ENCODE measurements around the gene SMARCAL1. TPM values are rescaled to one million over a fixed set of nuclear protein-coding genes. Genes with fewer than 3 reads are reported as not detected.

Gene SMARCAL1
- total RNA-seq, 2 experiments from 2014 or later: 25.0 to 28.4 TPM

GRCh38 chr2:216392018-216392562 is 20.2 kb upstream of the SMARCAL1 start:
- ChIA-PET CTCF (no interaction called here), POLR2A (no interaction called here)

GRCh38 chr2:216392945-216393840 is 19.1 kb upstream of the SMARCAL1 start:
- CTCF ChIA-PET: no interaction called here
- POLR2A ChIA-PET: no interaction called here

GRCh38 chr2:216394881-216395280 is 17.4 kb upstream of the SMARCAL1 start:
- ChIA-PET POLR2A (no interaction called here), CTCF (no interaction called here)

- ChIA-PET POLR2A (no interaction called here), CTCF (no interaction called here)
Measured at GRCh38 chr2:216399621-216400020, 12.7 kb upstream of the SMARCAL1 start.

- POLR2A ChIA-PET: no interaction called here
Measured at GRCh38 chr2:216402751-216403150, 9.5 kb upstream of the SMARCAL1 start.

GRCh38 chr2:216404010-216404618 is 8.2 kb upstream of the SMARCAL1 start:
- ChIA-PET CTCF (interaction anchor here (0.7 to 2.8 kb wide), 10 partner anchors 14 to 1880 kb away, joined by 3 to 8 read pairs (median 4); partner anchors contain the start of gene XRCC5), POLR2A (no interaction called here)

More at GRCh38 chr2:216402751-216403150, 9.5 kb upstream of the SMARCAL1 start:
- CTCF ChIA-PET: no interaction called here

- POLR2A ChIA-PET: no interaction called here
- CTCF ChIA-PET: interaction anchor here (2.8 kb wide), 1 partner anchor 12 kb away, joined by 8 read pairs; no protein-coding TSS in a partner anchor
Measured at GRCh38 chr2:216405588-216405987, 6.7 kb upstream of the SMARCAL1 start.

GRCh38 chr2:216406826-216407225 is 5.5 kb upstream of the SMARCAL1 start:
- CTCF ChIA-PET: interaction anchor here (2.8 kb wide), 1 partner anchor 11 kb away, joined by 8 read pairs; no protein-coding TSS in a partner anchor
- POLR2A ChIA-PET: no interaction called here

GRCh38 chr2:216408426-216409290 is 3.6 kb upstream of the SMARCAL1 start:
- CTCF ChIA-PET: interaction anchor here (0.6 kb wide), 1 partner anchor 373 kb away, joined by 3 read pairs; no protein-coding TSS in a partner anchor

GRCh38 chr2:216410550-216410949 is 1.7 kb upstream of the SMARCAL1 start:
- CTCF ChIA-PET: interaction anchor here (1.6 kb wide), 1 partner anchor 217 kb away, joined by 3 read pairs; no protein-coding TSS in a partner anchor
- POLR2A ChIA-PET: no interaction called here

More at GRCh38 chr2:216408426-216409290, 3.6 kb upstream of the SMARCAL1 start:
- POLR2A ChIA-PET: no interaction called here

- CTCF ChIA-PET: no interaction called here
- POLR2A ChIA-PET: no interaction called here
Measured at GRCh38 chr2:216413882-216414281, 1.6 kb downstream of the SMARCAL1 start.

GRCh38 chr2:216414772-216415319 is 2.6 kb downstream of the SMARCAL1 start:
- ChIA-PET POLR2A (interaction anchor here (1.3 kb wide), 1 partner anchor 83 kb away, joined by 4 read pairs; the partner anchor contains the start of gene RPL37A), CTCF (interaction anchor here (1.0 kb wide), 1 partner anchor 11 kb away, joined by 3 read pairs; no protein-coding TSS in a partner anchor)

- ChIA-PET CTCF (no interaction called here), POLR2A (interaction anchor here (1.3 kb wide), 1 partner anchor 83 kb away, joined by 4 read pairs; the partner anchor contains the start of gene RPL37A)
Measured at GRCh38 chr2:216415541-216415940, 3.3 kb downstream of the SMARCAL1 start.

- ChIA-PET CTCF (interaction anchor here (1.2 to 2.5 kb wide), 2 partner anchors 11 to 15 kb away, joined by 3 to 8 read pairs; no protein-coding TSS in a partner anchor), POLR2A (no interaction called here)
Measured at GRCh38 chr2:216416571-216417307, 4.5 kb downstream of the SMARCAL1 start.

- CTCF ChIA-PET: interaction anchor here (2.5 kb wide), 1 partner anchor 13 kb away, joined by 8 read pairs; no protein-coding TSS in a partner anchor
- POLR2A ChIA-PET: no interaction called here
Measured at GRCh38 chr2:216418981-216419380, 6.7 kb downstream of the SMARCAL1 start.

GRCh38 chr2:216420367-216421101 is 8.2 kb downstream of the SMARCAL1 start:
- ChIA-PET POLR2A (no interaction called here), CTCF (no interaction called here)

- POLR2A ChIA-PET: no interaction called here
- CTCF ChIA-PET: no interaction called here
Measured at GRCh38 chr2:216423071-216423470, 10.8 kb downstream of the SMARCAL1 start.

GRCh38 chr2:216424274-216424673 is 12.0 kb downstream of the SMARCAL1 start:
- ChIA-PET POLR2A (no interaction called here), CTCF (no interaction called here)

Measured in activated CD8-positive, alpha-beta memory T cell treated with anti-CD3 and anti-CD28 coated beads for 36 hours (primary cell).